Muscle of leg (tissue), 16 donors: ENCODE data around the gene LIN37. TPM values are rescaled to one million over a fixed set of nuclear protein-coding genes. Genes with fewer than 3 reads are reported as not detected.

ENCODE experiments used
- DNase-seq: peaks from one replicate; pipeline ENCODE4 v3.0.0; 2013
- H3K27ac ChIP-seq: one replicate; pipeline ENCODE4 v1.5.1; 2013; ENCODE audit warnings: mild to moderate bottlenecking, low read length, control low read depth
- H3K27me3 ChIP-seq: one replicate; pipeline ENCODE4 v1.6.1; 2013; ENCODE audit warnings: low read length; ENCODE audit not compliant: control insufficient read depth, insufficient read depth
- H3K36me3 ChIP-seq: one replicate; pipeline ENCODE4 v1.6.1; 2013; ENCODE audit warnings: low read length; ENCODE audit not compliant: control insufficient read depth, insufficient read depth
- H3K4me1 ChIP-seq: one replicate; pipeline ENCODE4 v1.6.1; 2013; ENCODE audit warnings: low read length; ENCODE audit not compliant: control insufficient read depth, insufficient read depth
- H3K4me3 ChIP-seq: one replicate; pipeline ENCODE4 v1.5.1; 2013; ENCODE audit warnings: low read length, control low read depth
- H3K9me3 ChIP-seq: replicated peaks from 2 replicates; pipeline ENCODE4 v1.6.1; 2013; ENCODE audit warnings: low read depth, low read length; ENCODE audit not compliant: control insufficient read depth
- WGBS: methylation state at CpG from one replicate; pipeline ENCODE4 v1.1.5; 2013; ENCODE audit warnings: missing lambda C conversion rate; ENCODE audit not compliant: insufficient coverage; 5-methylcytosine and 5-hydroxymethylcytosine counted together
- long read RNA-seq, 11 donors: transcript quantifications; one replicate each; lab custom pipeline, GENCODE V29; 2026
- polyA plus RNA-seq, 8 donors: library from polyadenylated mRNA; unstranded; fragments of 120-200 nt; gene quantifications; one replicate each; pipeline versions ENCODE4 v1.2.1 to v1.2.3, GENCODE V29; 2013; ENCODE audit warnings: inconsistent platforms in 1 of 8, low replicate concordance in 1 of 8; ENCODE audit not compliant: insufficient read length in 8 of 8, insufficient read depth in 1 of 8
- total RNA-seq: library from RNA; stranded (reverse); fragments of 120-200 nt; gene quantifications from one replicate; pipeline ENCODE4 v1.2.4, GENCODE V29; 2013

LIN37 gene, protein sequence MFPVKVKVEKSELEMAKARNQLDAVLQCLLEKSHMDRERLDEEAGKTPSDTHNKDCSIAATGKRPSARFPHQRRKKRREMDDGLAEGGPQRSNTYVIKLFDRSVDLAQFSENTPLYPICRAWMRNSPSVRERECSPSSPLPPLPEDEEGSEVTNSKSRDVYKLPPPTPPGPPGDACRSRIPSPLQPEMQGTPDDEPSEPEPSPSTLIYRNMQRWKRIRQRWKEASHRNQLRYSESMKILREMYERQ
- total RNA-seq (10.2 TPM), polyA plus RNA-seq (10 to 100 TPM in 5 of 8 donors, 1 to 10 TPM in 3; 9.2 to 12.8 (median 10.9) TPM)
- long read RNA-seq, donor 1, partial matches to known transcripts = 0 of 1 reads
- long read RNA-seq, donor 1, other reads (novel, unspliced or antisense) = 0 of 1 reads
- long read RNA-seq, donor 2 = 0 reads
- long read RNA-seq, donor 3 = 0 reads
- long read RNA-seq, donor 4, partial matches to known transcripts = 0 of 4 reads
- long read RNA-seq, donor 4, other reads (novel, unspliced or antisense) = 0 of 4 reads
- long read RNA-seq, donor 5, partial matches to known transcripts = 0 of 6 reads
- long read RNA-seq, donor 5, other reads (novel, unspliced or antisense) = 0 of 6 reads
- long read RNA-seq, donor 6, partial matches to known transcripts = 0 of 4 reads
- long read RNA-seq, donor 6, other reads (novel, unspliced or antisense) = 0 of 4 reads
- long read RNA-seq, donor 7, partial matches to known transcripts = 0 of 1 reads
- long read RNA-seq, donor 7, other reads (novel, unspliced or antisense) = 0 of 1 reads
- long read RNA-seq, donor 8, partial matches to known transcripts = 0 of 3 reads
- long read RNA-seq, donor 8, other reads (novel, unspliced or antisense) = 0 of 3 reads
- long read RNA-seq, donor 9, partial matches to known transcripts = 0 of 1 reads
- long read RNA-seq, donor 9, other reads (novel, unspliced or antisense) = 0 of 1 reads
- long read RNA-seq, donor 10 = 0 reads
- long read RNA-seq, donor 11, partial matches to known transcripts = 0 of 2 reads
- long read RNA-seq, donor 11, other reads (novel, unspliced or antisense) = 0 of 2 reads

DNA sequence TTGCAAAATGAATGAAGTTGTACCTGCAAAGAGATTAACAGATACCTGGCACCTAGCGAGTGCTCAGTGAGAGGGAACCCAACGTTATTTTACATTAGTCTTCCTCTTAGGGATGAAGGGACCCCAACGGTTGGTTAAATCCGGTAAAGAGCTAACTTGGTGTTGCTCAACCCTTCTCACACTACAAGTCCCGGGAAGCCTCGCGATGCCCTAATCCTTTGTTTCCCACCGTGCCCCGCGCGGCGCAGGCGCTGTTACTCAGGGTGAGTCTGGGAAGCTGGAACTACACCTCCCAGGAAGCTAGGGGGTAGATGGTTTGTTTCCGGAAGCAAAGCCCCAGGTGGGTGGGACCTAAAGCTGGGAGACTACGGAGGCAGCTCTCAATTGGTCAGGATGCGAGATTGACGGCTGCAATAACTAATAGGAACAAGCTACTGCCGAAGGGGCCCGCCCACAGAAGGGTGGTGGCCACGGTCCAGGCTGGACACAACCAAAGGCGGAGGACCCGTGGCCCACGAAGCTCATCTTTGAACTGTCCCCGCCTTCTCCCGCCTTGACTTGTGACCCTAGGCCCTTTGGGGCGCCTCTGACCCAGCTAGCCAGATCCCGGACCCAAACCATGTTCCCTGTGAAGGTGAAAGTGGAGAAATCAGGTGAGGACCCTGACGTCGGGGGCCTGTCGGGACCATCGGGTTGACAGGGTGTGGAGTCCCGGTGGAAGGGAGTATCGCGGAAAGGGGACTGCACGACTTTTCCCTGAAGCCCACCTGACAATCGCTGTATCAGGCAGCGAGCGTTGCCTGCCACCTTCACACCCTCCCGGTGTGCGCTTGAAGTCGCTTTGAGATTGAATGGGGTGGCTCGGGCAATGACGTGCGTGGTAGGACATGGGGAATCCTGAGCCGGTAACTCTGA, at the start of gene LIN37:
Gene LIN37, plus strand, starts transcription at position 471 of the 915 bp plus-strand sequence. Its CDS starts 149 bp downstream, at position 620.
- no peaks in the 10 kb centered on the region for H3K9me3 ChIP-seq
- H3K27me3 ChIP-seq = no peaks in the 10 kb centered on the region
- peaks cover 25% of the 10 kb centered on the region for H3K36me3 ChIP-seq
- peak; percentile 100 for DNase-seq
- under 1% methylated on average over 18 of the region's 45 CpGs for WGBS
- H3K4me1 ChIP-seq = peaks cover 33% of the 10 kb centered on the region
- peak within 1 kb of the TSS; percentile 71 for H3K27ac ChIP-seq
- H3K4me3 ChIP-seq = peak within 1 kb of the TSS; percentile 88

DNA sequence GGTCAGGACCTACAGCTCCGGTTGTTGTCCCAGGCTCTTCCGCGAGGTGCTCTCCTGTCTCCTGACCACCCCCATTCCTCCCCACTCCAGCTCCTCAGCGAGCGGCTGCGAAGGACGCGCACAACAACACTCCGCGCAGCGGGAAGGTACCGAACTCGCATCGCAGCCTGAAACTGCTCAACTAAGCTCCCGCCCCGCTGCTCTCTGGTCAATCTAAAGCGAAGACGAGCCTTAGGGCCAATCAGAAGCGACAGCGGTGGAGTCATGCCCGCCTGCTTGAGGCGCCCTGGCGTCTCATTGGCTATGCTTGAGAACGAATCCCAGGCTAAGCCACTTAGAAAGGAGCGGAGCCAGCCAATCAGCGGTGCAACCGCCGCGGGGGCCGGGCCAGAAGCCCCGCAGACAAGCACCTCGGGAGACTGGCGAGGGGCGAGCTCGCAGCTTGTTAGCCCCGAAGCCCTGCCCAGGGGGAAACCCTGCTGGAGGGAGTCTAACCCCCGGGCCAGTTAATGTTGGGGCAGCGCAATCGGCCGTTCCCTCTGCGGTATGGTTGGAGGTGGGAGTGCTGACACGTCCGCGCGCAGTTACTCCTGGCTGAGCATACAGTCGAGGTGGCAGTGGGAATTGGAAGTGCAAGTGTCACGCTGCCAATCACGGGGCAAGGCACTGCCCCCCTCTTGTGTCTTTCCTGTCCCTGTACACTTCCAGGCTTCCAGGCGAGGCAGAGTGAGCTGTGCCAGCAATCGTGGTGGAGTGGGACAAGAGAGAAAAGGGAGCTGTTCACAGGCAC, 46.0 kb upstream of the LIN37 start:
- Histone ChIP-seq H3K4me3 (peak overlapping the region; percentile 60), H3K27ac (no peak overlapping the region), H3K9me3 (no peaks in the 10 kb centered on the region), H3K4me1 (peaks cover 10% of the 10 kb centered on the region), H3K36me3 (no peaks in the 10 kb centered on the region), H3K27me3 (peaks cover 8% of the 10 kb centered on the region)
- peak; percentile 99 for DNase-seq
- WGBS = under 1% methylated on average over 46 of the region's 50 CpGs

DNA sequence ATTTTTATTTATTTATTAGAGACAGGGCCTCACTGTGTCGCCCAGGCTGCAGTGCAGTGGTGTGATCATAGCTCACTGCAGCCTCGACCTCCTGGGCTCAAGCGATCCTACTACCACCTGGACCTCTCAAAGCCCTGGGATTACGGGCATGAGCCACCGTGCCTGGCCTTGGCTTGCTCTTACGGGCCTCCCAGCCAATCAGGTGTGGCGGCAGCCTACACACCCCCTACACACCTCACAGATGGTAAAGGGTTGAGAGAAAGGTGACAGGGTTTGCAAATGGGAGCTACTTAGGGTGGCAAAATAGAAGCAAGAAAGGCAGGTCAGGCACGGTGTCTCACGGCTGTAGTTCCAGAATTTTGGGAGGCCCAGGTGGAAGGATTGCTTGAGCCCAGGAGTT, 45.0 kb upstream of the LIN37 start:
- Histone ChIP-seq H3K4me1 (peaks cover 10% of the 10 kb centered on the region), H3K4me3 (no peak overlapping the region), H3K36me3 (no peaks in the 10 kb centered on the region), H3K27me3 (peaks cover 8% of the 10 kb centered on the region), H3K27ac (no peak overlapping the region), H3K9me3 (no peaks in the 10 kb centered on the region)
- WGBS = 53% methylated on average over 3 of the region's 9 CpGs
- DNase-seq = no peak

DNA sequence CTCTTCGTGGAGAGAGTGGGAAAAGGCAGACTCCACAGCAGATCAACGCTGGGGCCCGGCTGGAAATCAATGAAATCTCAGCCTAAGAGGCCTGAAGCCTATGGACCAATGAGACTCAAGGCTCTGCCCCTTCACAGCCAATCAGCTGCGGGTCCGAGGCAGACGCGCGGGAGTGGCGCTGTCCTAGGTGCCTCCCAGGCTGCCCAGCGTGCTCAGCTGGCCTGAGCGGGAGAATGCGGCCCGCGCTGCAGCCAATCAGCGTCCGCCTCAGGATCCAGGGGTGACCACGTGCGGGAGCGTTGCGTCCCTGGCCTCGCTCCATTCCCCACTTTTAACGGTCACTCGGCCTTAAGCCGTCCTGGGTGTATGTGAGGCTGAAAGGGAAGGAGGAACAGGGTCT, 44.2 kb upstream of the LIN37 start, which contains the start of gene ZBTB32:
Gene ZBTB32, plus strand, starts transcription at position 341 of the 400 bp plus-strand sequence. CDS start 10,069 bp downstream, outside the sequence.
- Histone ChIP-seq H3K27me3 (peaks cover 8% of the 10 kb centered on the region), H3K4me3 (no peak within 1 kb of the TSS), H3K4me1 (peaks cover 10% of the 10 kb centered on the region), H3K36me3 (no peaks in the 10 kb centered on the region), H3K9me3 (no peaks in the 10 kb centered on the region), H3K27ac (no peak within 1 kb of the TSS)
- DNase-seq = peak; percentile 50
- 21% methylated on average over 24 of the region's 24 CpGs for WGBS

DNA sequence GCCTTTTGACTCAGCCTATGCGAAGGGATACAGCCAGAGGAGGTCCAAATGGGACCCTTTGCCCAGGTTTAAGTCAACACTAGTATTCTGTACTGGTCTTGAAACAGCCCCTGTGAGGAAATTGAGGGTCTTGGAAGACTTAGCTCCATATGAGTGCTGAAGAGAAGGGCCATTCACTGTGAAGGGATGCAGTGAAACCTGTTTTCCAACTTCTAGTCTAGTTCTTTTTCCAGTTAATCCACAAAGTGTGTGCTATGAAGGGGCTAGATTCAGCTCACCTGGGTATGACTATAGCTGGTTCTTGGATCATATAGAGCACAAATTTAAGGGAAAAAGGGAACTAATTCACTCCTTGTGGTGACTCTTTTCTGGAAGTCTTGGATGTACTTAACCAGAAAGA, 40.0 kb upstream of the LIN37 start:
- WGBS = 75% methylated on average over 1 of the region's 1 CpG
- no peaks in the 10 kb centered on the region for H3K9me3 ChIP-seq

DNA sequence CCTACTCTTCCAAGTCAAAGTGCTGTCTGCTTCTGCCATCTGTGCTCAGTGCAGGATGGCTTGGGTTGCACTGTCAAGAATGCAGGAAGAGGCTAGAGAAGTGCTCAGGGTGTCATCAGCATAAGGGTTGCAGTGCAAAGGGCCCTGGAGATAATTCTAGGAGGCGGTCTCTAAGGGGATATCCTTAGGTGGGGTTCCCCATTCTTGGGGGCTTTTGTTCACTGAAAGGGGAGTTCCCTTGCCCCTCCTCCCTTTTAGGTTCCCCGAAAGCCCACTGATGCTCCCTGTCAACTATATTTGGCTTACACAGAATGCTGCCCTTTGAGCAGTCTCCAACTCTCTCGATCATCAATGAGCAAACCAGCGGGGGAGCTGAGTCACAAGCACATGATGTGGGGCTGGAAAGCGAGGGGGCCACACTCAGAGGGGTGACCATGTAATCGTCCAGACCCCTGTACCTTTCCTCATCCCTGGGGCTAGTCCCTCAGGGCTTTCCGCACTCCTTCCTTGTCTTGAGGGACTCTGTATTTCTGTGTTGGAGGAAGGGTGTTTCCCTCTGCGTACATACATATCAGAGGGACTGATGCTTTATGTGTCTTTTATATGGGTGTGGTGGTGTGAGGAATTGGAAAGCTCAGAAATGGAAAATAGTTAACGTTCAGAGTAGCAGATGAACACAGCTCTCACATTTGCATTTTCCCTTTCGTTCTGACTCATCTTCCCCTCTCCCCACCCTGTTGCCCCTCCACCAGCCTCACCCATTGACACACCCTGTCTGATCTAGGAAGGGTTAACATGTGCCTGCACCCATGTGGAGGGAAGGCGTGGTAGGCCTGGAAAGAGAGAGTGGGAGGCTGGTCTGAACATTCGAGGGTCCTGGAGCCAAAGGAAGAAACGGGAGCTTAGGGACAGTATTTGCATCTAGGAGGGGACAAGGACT, 37.3 kb upstream of the LIN37 start:
- no peak for DNase-seq
- no peaks in the 10 kb centered on the region for H3K27me3 ChIP-seq
- no peak overlapping the region for H3K4me3 ChIP-seq
- peaks cover 5% of the 10 kb centered on the region for H3K4me1 ChIP-seq
- WGBS = no CpG with 5 or more reads among the region's 13 CpGs
- H3K27ac ChIP-seq = no peak overlapping the region
- no peaks in the 10 kb centered on the region for H3K9me3 ChIP-seq
- H3K36me3 ChIP-seq = no peaks in the 10 kb centered on the region

More for the DNA sequence above, 40.0 kb upstream of the LIN37 start:
- no peaks in the 10 kb centered on the region for H3K36me3 ChIP-seq
- no peak for DNase-seq
- no peaks in the 10 kb centered on the region for H3K4me1 ChIP-seq
- no peak overlapping the region for H3K4me3 ChIP-seq
- no peak overlapping the region for H3K27ac ChIP-seq
- H3K27me3 ChIP-seq = peaks cover 8% of the 10 kb centered on the region

DNA sequence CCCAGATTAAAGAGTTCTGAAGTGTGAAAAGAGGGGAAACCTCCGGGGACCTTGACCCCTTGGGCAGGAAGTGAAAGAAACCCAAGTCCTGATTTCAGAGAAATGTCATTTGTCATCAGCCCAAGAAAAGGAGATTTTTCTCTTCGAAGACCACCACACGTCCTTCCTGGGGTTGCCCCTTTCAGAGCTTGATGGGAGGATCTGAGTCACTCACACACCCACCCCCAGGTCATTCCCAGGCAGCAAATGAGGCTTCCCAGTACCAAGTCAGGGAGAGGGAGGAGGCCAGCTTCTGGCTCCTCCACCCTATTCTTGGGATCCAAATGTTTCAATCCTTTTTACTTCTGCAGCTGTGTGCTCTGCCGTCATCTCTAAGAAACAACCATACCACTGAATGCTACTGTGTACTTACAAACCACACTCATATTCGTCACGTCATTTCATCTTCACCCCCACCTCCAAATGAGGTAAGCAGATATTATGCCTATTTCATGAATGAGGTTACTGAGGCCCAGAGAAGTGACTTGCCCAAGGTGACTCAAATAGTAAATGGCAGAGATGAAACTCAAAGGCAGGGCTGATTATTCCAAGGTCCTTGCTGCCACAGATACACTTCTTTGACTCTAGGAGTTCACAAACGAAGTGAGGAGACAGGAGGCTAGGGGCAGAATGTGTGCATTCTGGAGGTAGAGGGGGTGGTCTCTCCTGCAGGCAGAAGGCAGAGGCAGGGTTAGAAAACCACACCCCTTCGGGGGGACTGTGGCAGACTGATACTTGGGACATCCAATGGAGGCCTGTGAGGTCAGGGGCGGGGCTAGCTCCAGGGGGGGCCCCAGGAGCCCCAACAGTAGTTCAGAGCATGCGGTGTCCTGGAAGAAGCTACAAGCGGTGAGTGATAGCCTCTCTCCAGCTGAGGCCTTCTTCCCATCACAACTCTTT, 35.5 kb upstream of the LIN37 start:
- Histone ChIP-seq H3K36me3 (no peaks in the 10 kb centered on the region), H3K4me1 (peaks cover 8% of the 10 kb centered on the region), H3K4me3 (no peak overlapping the region), H3K9me3 (no peaks in the 10 kb centered on the region), H3K27ac (no peak overlapping the region), H3K27me3 (no peaks in the 10 kb centered on the region)
- 66% methylated on average over 4 of the region's 11 CpGs for WGBS
- no peak for DNase-seq
